OCI-LY7 (cell line): ENCODE results near the gene TMEM181. TPM values are rescaled to one million over a fixed set of nuclear protein-coding genes. Genes with fewer than 3 reads are reported as not detected.

Experiments
- BruUV-seq: library from RNA; stranded (reverse); fragments of 400-500 nt; replicated peaks from 2 replicates; lab custom pipeline; 2021; lab: Mats Ljungman, UMichigan
- CTCF ChIA-PET: fragments of 300-600 bp; sonication (Branson Sonifier 250); formaldehyde crosslinking; loops from one replicate; lab custom pipeline; 2022; ENCODE audit warnings: antibody characterized with exemption; ENCODE audit not compliant: unreplicated experiment; lab: Charles Lee
- POLR2A ChIA-PET: fragments of 300-600 bp; sonication (Branson Sonifier 250); formaldehyde crosslinking; loops from one replicate; lab custom pipeline; 2022; ENCODE audit warnings: antibody characterized with exemption; lab: Charles Lee
- DNase-seq: peaks from one replicate; pipeline ENCODE4 v3.0.0-alpha.2; 2015; ENCODE audit warnings: low spot score
- H2AFZ ChIP-seq: fragments of 200-600 bp; sonication (generic), shearing (Covaris generic); 2 replicates; pipeline ENCODE4 v1.6.1; 2014; ENCODE audit warnings: mild to moderate bottlenecking, antibody characterized with exemption, low read length, moderate library complexity
- H3K27ac ChIP-seq: fragments of 200-600 bp; sonication (generic); 2 replicates; pipeline ENCODE4 v1.5.1; 2014; ENCODE audit warnings: mixed run types, low read depth, mild to moderate bottlenecking, moderate library complexity, low read length, inconsistent platforms; ENCODE audit not compliant: poor library complexity, severe bottlenecking
- H3K36me3 ChIP-seq: fragments of 200-600 bp; sonication (generic); 2 replicates; pipeline ENCODE4 v1.6.1; 2014; ENCODE audit warnings: mild to moderate bottlenecking, antibody characterized with exemption, low read length, moderate library complexity, mixed read lengths; ENCODE audit not compliant: insufficient read depth
- H3K4me1 ChIP-seq: fragments of 200-600 bp; sonication (generic); 2 replicates; pipeline ENCODE4 v1.5.1; 2014; ENCODE audit warnings: mild to moderate bottlenecking, low read length; ENCODE audit not compliant: insufficient read depth, poor library complexity, severe bottlenecking
- H3K4me2 ChIP-seq: fragments of 200-600 bp; sonication (generic); 2 replicates; pipeline ENCODE4 v1.6.1; 2014; ENCODE audit warnings: mild to moderate bottlenecking, low read length
- H3K4me3 ChIP-seq: fragments of 200-600 bp; sonication (generic); 2 replicates; pipeline ENCODE4 v1.5.1; 2014; ENCODE audit warnings: mild to moderate bottlenecking, low read depth, low read length; ENCODE audit not compliant: poor library complexity, severe bottlenecking
- H3K79me2 ChIP-seq: fragments of 200-600 bp; sonication (generic); 2 replicates; pipeline ENCODE4 v1.6.1; 2016; ENCODE audit warnings: low read depth, mild to moderate bottlenecking, low read length, moderate library complexity, mixed read lengths; ENCODE audit not compliant: insufficient read depth
- H3K9me2 ChIP-seq: fragments of 200-600 bp; sonication (generic); 2 replicates; pipeline ENCODE4 v1.6.1; 2016; ENCODE audit warnings: mild to moderate bottlenecking, low read length, mixed read lengths; ENCODE audit not compliant: insufficient read depth
- H3K9me3 ChIP-seq: fragments of 200-600 bp; sonication (generic); 2 replicates; pipeline ENCODE4 v1.6.1; 2014; ENCODE audit warnings: mild to moderate bottlenecking, mixed run types, low read length, mixed read lengths
- H4K20me1 ChIP-seq: fragments of 200-600 bp; sonication (generic); 2 replicates; pipeline ENCODE4 v1.6.1; 2014; ENCODE audit warnings: mild to moderate bottlenecking, antibody characterized with exemption, low read length, moderate library complexity, mixed read lengths; ENCODE audit not compliant: insufficient read depth
- EZH2phosphoT487 ChIP-seq: fragments of 200-600 bp; sonication (generic); IDR thresholded peaks from 2 replicates; pipeline ENCODE4 v1.6.1; 2018; ENCODE audit warnings: low read depth, borderline replicate concordance, mild to moderate bottlenecking, mixed run types, antibody characterized with exemption, low read length, moderate library complexity, mixed read lengths
- intact Hi-C: fragments of 100-400 bp; cut with micrococcal nuclease; formaldehyde crosslinking; loops from one replicate; pipeline ENCODE4 v1.10.0; 2022; ENCODE audit not compliant: unreplicated experiment
- total RNA-seq, 2 experiments: library from RNA; depleted of rRNA in 1 of 2; stranded (reverse); fragments of >200 nt in 1 of 2; shearing (Covaris generic) in 1 of 2; gene quantifications; 2 replicates each; pipeline ENCODE4 v1.2.3, GENCODE V29; 2014 to 2022
- TF ChIP-seq, protein P1 (sequence below): fragments of 200-600 bp; sonication (generic); conservative IDR thresholded peaks from 2 replicates; pipeline ENCODE4 v1.5.1; 2014; ENCODE audit warnings: mild to moderate bottlenecking, antibody characterized with exemption, low read length, moderate library complexity, mixed read lengths

TMEM181 gene
- total RNA-seq, 2 experiments from 2014 or later = 8.0 to 12.5 TPM

GRCh38 chr6:158552055-158552795, 7.7 kb upstream of the TMEM181 start:
- H3K4me1 ChIP-seq = no peaks in the 10 kb centered on the region
- ChIA-PET CTCF (interaction anchor here (0.7 kb wide), 1 partner anchor 10 kb away, joined by 3 read pairs; no protein-coding TSS in a partner anchor), POLR2A (interaction anchor here (1.1 kb wide), 1 partner anchor 15 kb away, joined by 3 read pairs; no protein-coding TSS in a partner anchor)
- H3K4me2 ChIP-seq = no peak overlapping the region
- H3K9me3 ChIP-seq = no peaks in the 10 kb centered on the region
- no peaks in the 10 kb centered on the region for H3K79me2 ChIP-seq
- no TSS peak for BruUV-seq
- H3K27ac ChIP-seq = no peak overlapping the region
- H3K36me3 ChIP-seq = no peaks in the 10 kb centered on the region
- H4K20me1 ChIP-seq = no peaks in the 10 kb centered on the region
- no peak for DNase-seq
- TF ChIP-seq, protein P1, sequence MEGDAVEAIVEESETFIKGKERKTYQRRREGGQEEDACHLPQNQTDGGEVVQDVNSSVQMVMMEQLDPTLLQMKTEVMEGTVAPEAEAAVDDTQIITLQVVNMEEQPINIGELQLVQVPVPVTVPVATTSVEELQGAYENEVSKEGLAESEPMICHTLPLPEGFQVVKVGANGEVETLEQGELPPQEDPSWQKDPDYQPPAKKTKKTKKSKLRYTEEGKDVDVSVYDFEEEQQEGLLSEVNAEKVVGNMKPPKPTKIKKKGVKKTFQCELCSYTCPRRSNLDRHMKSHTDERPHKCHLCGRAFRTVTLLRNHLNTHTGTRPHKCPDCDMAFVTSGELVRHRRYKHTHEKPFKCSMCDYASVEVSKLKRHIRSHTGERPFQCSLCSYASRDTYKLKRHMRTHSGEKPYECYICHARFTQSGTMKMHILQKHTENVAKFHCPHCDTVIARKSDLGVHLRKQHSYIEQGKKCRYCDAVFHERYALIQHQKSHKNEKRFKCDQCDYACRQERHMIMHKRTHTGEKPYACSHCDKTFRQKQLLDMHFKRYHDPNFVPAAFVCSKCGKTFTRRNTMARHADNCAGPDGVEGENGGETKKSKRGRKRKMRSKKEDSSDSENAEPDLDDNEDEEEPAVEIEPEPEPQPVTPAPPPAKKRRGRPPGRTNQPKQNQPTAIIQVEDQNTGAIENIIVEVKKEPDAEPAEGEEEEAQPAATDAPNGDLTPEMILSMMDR = no peak
- no peak for TF ChIP-seq EZH2phosphoT487
- intact Hi-C loops = no loop called here
- H3K9me2 ChIP-seq = no peaks in the 10 kb centered on the region
- H3K4me3 ChIP-seq = no peak overlapping the region
- no peak overlapping the region for H2AFZ ChIP-seq

DNA sequence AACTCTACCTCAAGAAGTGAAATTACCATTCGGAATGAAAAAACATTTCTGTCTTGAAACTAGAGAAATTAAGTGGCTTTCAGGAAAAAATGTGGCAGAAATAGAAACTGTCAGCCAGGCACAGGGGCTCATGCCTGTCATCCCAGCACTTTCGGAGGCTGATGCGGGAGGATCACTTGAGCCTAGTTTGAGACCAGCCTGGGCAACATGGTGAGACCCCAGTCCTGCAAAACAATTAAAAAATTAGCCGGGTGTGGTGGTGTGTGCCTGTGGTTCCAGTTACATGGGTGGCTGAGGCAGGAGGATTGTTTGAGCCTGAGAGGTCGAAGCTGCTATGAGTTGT, 7.1 kb upstream of the TMEM181 start:
- CTCF ChIA-PET = interaction anchor here (0.7 kb wide), 1 partner anchor 11 kb away, joined by 3 read pairs; no protein-coding TSS in a partner anchor

More for the DNA sequence above, 7.1 kb upstream of the TMEM181 start:
- no peak overlapping the region for H3K4me3 ChIP-seq
- DNase-seq = no peak
- H2AFZ ChIP-seq = no peak overlapping the region
- no peak overlapping the region for H3K4me2 ChIP-seq
- no TSS peak for BruUV-seq
- POLR2A ChIA-PET = interaction anchor here (0.7 to 1.1 kb wide), 3 partner anchors 15 to 249 kb away, joined by 3 to 5 read pairs (median 3); no protein-coding TSS in a partner anchor
- H3K9me2 ChIP-seq = no peaks in the 10 kb centered on the region
- TF ChIP-seq, protein P1 = no peak
- TF ChIP-seq EZH2phosphoT487 = no peak
- H3K36me3 ChIP-seq = no peaks in the 10 kb centered on the region
- intact Hi-C loops = no loop called here
- no peaks in the 10 kb centered on the region for H3K79me2 ChIP-seq
- H3K27ac ChIP-seq = no peak overlapping the region
- H3K4me1 ChIP-seq = no peaks in the 10 kb centered on the region
- no peaks in the 10 kb centered on the region for H3K9me3 ChIP-seq
- H4K20me1 ChIP-seq = no peaks in the 10 kb centered on the region
